ENCODE results near the gene FOXP2.

DNA sequence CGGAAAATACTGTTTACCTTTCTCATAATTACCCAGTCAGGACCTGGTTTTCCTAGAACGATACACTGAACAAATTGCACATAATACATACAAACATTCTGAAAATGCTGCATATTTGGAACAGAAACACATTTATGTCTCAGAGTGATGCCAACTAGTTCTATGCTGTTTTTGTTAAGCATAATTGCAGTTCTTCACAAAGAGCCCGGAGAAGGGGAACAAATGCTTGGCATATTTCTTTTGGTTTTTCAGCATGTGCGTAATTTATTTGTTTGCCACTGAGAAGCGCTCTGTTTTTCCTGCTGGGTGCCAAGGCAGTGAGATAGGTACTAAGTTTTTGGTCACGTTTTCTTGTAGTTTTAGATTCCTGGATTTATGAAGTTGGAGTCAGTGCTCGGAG is 326.3 kb downstream of the FOXP2 start:
- TF ChIP-seq, protein P1, sequence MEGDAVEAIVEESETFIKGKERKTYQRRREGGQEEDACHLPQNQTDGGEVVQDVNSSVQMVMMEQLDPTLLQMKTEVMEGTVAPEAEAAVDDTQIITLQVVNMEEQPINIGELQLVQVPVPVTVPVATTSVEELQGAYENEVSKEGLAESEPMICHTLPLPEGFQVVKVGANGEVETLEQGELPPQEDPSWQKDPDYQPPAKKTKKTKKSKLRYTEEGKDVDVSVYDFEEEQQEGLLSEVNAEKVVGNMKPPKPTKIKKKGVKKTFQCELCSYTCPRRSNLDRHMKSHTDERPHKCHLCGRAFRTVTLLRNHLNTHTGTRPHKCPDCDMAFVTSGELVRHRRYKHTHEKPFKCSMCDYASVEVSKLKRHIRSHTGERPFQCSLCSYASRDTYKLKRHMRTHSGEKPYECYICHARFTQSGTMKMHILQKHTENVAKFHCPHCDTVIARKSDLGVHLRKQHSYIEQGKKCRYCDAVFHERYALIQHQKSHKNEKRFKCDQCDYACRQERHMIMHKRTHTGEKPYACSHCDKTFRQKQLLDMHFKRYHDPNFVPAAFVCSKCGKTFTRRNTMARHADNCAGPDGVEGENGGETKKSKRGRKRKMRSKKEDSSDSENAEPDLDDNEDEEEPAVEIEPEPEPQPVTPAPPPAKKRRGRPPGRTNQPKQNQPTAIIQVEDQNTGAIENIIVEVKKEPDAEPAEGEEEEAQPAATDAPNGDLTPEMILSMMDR (conservative IDR thresholded peaks at IDR 0.05; ENCODE audit: low read length): no peak
- TF ChIP-seq EZH2phosphoT487 (IDR thresholded peaks at IDR 0.05; ENCODE audit: borderline replicate concordance, low read depth, low read length): no peak

All from OCI-LY7 (cell line).